A673 (cell line): ENCODE results near the gene KCNQ1OT1. TPM values are rescaled to one million over a fixed set of nuclear protein-coding genes. Genes with fewer than 3 reads are reported as not detected.

Source experiments
- BruUV-seq: library from RNA; stranded (reverse); fragments of 400-500 nt; replicated peaks from 2 replicates; lab custom pipeline; 2021; lab: Mats Ljungman, UMichigan
- CTCF ChIA-PET: fragments of 300-600 bp; sonication (Branson Sonifier 250); formaldehyde crosslinking; loops from one replicate; lab custom pipeline; 2022; ENCODE audit warnings: antibody characterized with exemption; lab: Charles Lee
- POLR2A ChIA-PET: fragments of 300-600 bp; sonication (Branson Sonifier 250); formaldehyde crosslinking; loops from one replicate; lab custom pipeline; 2022; ENCODE audit warnings: antibody characterized with exemption; ENCODE audit not compliant: low non-redundant PET; lab: Charles Lee
- DNase-seq: peaks from one replicate; pipeline ENCODE4 v3.0.0-alpha.2; 2015; ENCODE audit warnings: low spot score
- H3K27ac ChIP-seq: fragments of 200-600 bp; sonication (generic); 2 replicates; pipeline ENCODE4 v1.5.1; 2016; ENCODE audit warnings: mixed run types, low read depth, mild to moderate bottlenecking, mixed read lengths, antibody characterized with exemption, low read length; ENCODE audit not compliant: poor library complexity, severe bottlenecking
- H3K27me3 ChIP-seq: fragments of 200-600 bp; sonication (generic); replicated peaks from 2 replicates; pipeline ENCODE4 v1.6.1; 2017; ENCODE audit warnings: mixed run types, low read depth, mild to moderate bottlenecking, mixed read lengths, antibody characterized with exemption, low read length; ENCODE audit not compliant: insufficient read depth, poor library complexity
- H3K36me3 ChIP-seq: fragments of 200-600 bp; sonication (generic); 2 replicates; pipeline ENCODE4 v1.6.1; 2016; ENCODE audit warnings: mixed run types, mild to moderate bottlenecking, mixed read lengths, antibody characterized with exemption, low read length; ENCODE audit not compliant: insufficient read depth, poor library complexity, severe bottlenecking
- H3K4me1 ChIP-seq: fragments of 200-600 bp; sonication (generic); 2 replicates; pipeline ENCODE4 v1.6.1; 2017; ENCODE audit warnings: mixed run types, mild to moderate bottlenecking, mixed read lengths, antibody characterized with exemption, low read length; ENCODE audit not compliant: insufficient read depth, poor library complexity, severe bottlenecking
- H3K4me3 ChIP-seq: fragments of 200-600 bp; sonication (generic); 2 replicates; pipeline ENCODE4 v1.5.1; 2016; ENCODE audit warnings: low read depth, mixed run types, mild to moderate bottlenecking, mixed read lengths, low read length; ENCODE audit not compliant: poor library complexity, severe bottlenecking
- H3K9me3 ChIP-seq: fragments of 200-600 bp; sonication (generic); 2 replicates; pipeline ENCODE4 v1.6.1; 2016; ENCODE audit warnings: mixed run types, low read depth, mild to moderate bottlenecking, mixed read lengths, antibody characterized with exemption, low read length; ENCODE audit not compliant: poor library complexity, severe bottlenecking
- EZH2 ChIP-seq: fragments of 200-600 bp; sonication (generic); IDR thresholded peaks from 2 replicates; pipeline ENCODE4 v1.6.1; 2017; ENCODE audit warnings: borderline replicate concordance, low read depth, mild to moderate bottlenecking, mixed read lengths, antibody characterized with exemption, low read length; ENCODE audit not compliant: poor library complexity, severe bottlenecking
- intact Hi-C: fragments of 100-400 bp; cut with micrococcal nuclease; formaldehyde crosslinking; loops from one replicate; pipeline ENCODE4 v1.10.0; 2022; ENCODE audit not compliant: unreplicated experiment
- total RNA-seq: library from RNA; stranded (reverse); gene quantifications from 2 replicates; pipeline ENCODE4 v1.2.3, GENCODE V29; 2021
- TF ChIP-seq, protein P1 (sequence below): fragments of 300-800, 200-600 bp; sonication (generic); conservative IDR thresholded peaks from 2 replicates; pipeline ENCODE4 v1.5.1; 2017; ENCODE audit warnings: low read depth, mild to moderate bottlenecking, antibody characterized with exemption, low read length, moderate library complexity, mixed read lengths

Gene KCNQ1OT1
- total RNA-seq, 1 experiment from 2014 or later, result 4.0 TPM

DNA sequence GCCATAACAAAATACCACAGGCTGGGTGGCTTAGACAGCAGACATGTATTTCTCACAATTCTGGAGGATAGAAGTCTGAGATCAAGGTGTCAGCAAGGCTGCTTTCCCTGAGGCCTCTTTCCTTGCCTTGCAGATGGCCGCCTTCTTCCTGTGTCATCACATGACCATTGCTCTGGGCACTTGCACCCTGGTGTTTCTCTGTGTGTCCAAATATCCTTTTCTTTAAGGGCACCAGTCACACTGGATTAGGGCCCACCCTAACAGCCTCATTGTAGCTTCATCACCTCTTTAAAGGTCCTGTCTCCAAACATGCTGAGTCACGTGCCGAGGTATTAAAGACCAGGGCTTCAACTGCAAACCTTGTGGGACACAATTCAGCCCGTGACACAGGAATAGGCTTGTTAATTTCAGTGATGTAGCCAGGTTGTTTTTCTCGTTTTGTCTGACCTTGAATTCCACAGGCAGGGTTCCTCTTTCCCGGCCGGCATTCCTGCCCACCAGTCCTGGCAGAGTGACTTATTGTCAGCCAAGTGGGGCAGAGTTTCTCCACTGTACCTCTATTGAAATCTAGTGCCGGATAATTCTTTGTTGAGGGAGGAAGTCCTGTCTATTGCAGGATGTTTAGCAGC lies 100.1 kb downstream of the KCNQ1OT1 start:
- H3K9me3 ChIP-seq, result peaks cover 17% of the 10 kb centered on the region
- H3K36me3 ChIP-seq, result no peaks in the 10 kb centered on the region
- no TSS peak for BruUV-seq
- H3K27ac ChIP-seq, result no peak overlapping the region
- H3K4me3 ChIP-seq, result no peak overlapping the region
- no peaks in the 10 kb centered on the region for H3K27me3 ChIP-seq
- intact Hi-C loops, result no loop called here
- ChIA-PET CTCF (no interaction called here), POLR2A (no interaction called here)
- no peak for DNase-seq
- TF ChIP-seq, protein P1, sequence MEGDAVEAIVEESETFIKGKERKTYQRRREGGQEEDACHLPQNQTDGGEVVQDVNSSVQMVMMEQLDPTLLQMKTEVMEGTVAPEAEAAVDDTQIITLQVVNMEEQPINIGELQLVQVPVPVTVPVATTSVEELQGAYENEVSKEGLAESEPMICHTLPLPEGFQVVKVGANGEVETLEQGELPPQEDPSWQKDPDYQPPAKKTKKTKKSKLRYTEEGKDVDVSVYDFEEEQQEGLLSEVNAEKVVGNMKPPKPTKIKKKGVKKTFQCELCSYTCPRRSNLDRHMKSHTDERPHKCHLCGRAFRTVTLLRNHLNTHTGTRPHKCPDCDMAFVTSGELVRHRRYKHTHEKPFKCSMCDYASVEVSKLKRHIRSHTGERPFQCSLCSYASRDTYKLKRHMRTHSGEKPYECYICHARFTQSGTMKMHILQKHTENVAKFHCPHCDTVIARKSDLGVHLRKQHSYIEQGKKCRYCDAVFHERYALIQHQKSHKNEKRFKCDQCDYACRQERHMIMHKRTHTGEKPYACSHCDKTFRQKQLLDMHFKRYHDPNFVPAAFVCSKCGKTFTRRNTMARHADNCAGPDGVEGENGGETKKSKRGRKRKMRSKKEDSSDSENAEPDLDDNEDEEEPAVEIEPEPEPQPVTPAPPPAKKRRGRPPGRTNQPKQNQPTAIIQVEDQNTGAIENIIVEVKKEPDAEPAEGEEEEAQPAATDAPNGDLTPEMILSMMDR, result no peak
- TF ChIP-seq EZH2, result no peak
- H3K4me1 ChIP-seq, result no peaks in the 10 kb centered on the region

DNA sequence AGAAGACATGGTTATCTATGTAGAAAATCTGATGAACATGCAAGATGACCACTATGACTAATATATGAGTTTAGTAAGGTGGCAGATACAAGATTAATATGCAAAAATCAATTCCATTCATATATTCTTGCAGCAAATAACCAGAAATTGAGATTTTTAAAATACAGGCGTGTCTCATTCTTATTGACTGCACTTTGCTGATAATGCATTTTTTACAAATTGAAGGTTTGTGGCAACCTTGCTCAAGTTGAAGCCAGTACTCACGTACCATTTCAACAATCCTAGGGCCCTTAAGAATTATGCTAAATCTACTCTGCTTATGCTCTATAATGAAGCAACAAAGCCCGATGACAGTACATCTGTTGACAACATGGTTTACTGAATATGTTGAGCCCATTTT lies 104.6 kb downstream of the KCNQ1OT1 start:
- H3K27ac ChIP-seq, result no peak overlapping the region
- POLR2A ChIA-PET, result no interaction called here
- no peaks in the 10 kb centered on the region for H3K27me3 ChIP-seq

DNA sequence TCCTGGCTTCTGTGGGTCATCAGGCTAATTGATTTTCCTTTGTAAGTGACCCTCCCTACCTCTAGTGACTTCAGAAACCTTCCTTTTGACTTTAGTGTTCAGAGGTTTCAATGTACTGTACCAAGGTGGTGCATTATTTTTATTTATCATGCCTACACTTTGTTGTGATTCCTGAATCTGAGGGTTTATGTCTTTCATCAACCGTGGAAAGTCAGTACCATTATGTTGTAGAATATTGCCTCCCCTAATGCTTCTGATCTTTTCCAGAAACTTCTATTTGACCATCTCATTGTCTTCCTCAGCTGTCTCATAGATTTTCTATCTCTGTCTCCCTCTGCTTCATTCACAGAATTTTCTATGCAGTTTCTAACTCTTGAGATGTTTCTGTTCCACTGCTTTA lies 105.5 kb downstream of the KCNQ1OT1 start:
- BruUV-seq, result no TSS peak

More for the DNA sequence above, 104.6 kb downstream of the KCNQ1OT1 start:
- DNase-seq, result no peak
- peaks cover 10% of the 10 kb centered on the region for H3K9me3 ChIP-seq
- no peaks in the 10 kb centered on the region for H3K4me1 ChIP-seq
- CTCF ChIA-PET, result no interaction called here
- no peak overlapping the region for H3K4me3 ChIP-seq
- TF ChIP-seq, protein P1, result no peak
- no peak for TF ChIP-seq EZH2
- no TSS peak for BruUV-seq
- intact Hi-C loops, result no loop called here
- H3K36me3 ChIP-seq, result no peaks in the 10 kb centered on the region

More for the DNA sequence above, 105.5 kb downstream of the KCNQ1OT1 start:
- no peak for TF ChIP-seq EZH2
- TF ChIP-seq, protein P1, result no peak
- POLR2A ChIA-PET, result no interaction called here
- intact Hi-C loops, result no loop called here
- Histone ChIP-seq H3K27me3 (no peaks in the 10 kb centered on the region), H3K27ac (no peak overlapping the region), H3K4me3 (no peak overlapping the region), H3K4me1 (no peaks in the 10 kb centered on the region), H3K36me3 (no peaks in the 10 kb centered on the region), H3K9me3 (peaks cover 10% of the 10 kb centered on the region)
- CTCF ChIA-PET, result no interaction called here
- DNase-seq, result no peak
